GM19463 (cell line): Measurements from ENCODE around the gene GDPD4.

Source experiments
- ATAC-seq: cut with Tn5 transposase; IDR thresholded peaks from one replicate; pipeline ENCODE4 v1.9.1; 2021; ENCODE audit warnings: mild to moderate bottlenecking, moderate library complexity; ENCODE audit not compliant: unreplicated experiment

GDPD4 gene, protein sequence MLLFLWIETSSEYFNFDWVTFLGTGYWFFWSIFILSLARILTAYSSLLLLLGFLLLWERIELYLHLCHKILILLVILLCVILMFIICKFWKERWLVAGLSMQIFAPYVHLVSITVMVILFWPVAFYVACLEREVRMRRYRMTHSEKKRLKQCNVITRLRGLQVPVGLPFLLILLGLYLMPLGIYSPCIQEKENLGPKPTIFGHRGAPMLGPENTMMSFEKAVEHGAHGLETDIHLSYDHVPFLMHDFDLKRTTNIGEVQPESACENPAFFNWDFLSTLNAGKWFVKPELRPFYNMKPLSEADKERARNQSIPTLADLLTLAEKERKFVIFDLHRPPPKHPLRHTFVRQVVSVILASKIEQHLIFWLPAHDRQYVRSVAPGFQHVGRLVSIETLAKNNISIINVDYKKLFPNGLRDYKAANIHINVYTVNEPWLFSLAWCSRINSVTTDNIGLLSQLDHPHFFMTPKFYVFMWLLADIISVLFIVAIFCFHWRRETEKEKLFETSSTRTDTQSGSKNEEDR

DNA sequence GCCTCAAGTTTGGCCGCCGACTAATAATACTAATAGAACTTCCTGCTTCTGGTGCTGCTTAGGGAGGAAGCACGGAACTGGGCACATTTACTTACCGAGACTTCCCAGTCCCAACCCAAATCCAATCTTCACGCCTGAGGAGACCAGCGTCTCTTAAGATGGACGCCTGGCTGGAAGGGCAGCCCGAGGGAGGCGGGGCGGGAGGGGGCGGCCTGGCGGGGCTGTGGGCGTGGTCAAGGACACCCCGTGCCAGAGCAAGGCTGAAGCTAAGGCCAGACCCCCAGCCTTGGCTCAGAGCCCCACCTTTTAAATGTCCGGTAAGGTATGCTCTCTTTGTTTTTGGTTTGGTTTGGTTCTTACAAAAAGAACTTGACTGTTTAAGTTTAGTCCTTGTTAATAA lies at the start of gene GDPD4:
GDPD4 (minus strand) TSS at position 177 of the 400 bp plus-strand sequence. CDS start 16,549 bp downstream, outside the sequence.
- no peak for ATAC-seq

DNA sequence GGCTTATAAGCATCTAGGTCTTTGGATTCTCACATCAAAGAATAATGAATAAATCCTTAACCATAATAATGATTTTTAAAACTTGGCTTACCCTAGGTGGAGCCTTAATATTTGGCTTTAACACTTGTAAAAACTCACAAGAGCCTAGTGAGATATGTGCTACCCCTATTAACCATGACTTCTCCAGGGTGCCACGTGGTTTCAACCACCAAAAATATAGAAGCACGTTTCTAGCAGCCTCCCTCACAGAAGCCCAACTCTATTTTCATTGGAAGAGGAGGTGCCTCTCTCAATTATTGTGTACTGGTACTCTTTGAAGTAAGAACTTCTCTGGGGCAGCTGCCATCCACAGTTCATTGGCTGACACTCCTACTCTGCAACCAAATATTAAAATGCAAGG lies 46.5 kb upstream of the GDPD4 start:
- no peak for ATAC-seq

DNA sequence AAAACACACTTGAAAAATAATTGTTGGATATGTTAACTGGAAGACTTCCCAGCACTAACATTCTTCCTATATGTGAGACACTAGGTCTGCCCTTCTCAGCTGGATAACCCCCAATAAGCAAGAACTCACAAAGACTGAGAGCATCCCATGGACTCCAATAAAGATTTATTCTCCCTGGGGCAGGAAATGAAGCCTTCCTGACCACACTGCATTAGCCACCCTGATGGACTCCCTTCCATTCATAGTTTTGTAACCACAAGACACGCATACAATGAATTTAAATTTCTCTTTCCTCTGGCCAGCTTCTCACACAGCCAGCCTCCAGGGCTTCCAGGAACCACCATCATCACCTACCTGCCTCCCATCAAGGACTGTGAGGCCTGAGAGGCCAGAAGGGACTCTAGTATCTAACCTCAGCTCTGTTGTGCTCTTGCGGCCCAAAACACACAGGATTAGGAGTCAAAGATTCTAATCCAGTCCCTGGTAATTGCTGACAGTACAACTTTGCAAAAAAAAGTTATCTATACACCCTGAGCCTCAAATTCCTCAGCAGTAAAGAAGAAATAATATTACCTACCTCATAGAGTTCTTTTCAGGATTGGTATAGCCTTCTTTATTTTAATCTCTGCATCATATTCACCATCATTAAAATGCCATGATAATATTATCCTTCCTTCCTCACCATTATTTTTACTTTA lies 45.6 kb upstream of the GDPD4 start:
- ATAC-seq = no peak

DNA sequence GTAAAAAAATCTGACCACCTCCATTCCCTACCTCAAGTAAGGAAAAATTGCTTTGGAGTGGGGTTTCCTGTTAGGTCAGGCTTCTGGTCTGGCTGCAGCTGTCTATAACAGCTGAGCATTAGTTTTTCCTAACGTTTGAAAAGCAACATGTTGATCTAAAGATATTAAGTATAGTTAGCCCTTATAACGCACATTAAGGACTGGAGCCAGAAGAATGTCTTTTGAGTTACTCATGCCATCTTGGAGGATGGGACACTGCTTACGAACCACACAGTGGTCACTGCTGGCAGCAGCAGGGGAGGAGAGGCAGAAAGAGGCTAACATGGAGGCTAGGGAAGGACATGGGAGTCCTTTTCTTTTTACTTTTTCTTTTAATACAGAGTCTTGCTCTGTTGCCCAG lies 44.1 kb upstream of the GDPD4 start:
- no peak for ATAC-seq

DNA sequence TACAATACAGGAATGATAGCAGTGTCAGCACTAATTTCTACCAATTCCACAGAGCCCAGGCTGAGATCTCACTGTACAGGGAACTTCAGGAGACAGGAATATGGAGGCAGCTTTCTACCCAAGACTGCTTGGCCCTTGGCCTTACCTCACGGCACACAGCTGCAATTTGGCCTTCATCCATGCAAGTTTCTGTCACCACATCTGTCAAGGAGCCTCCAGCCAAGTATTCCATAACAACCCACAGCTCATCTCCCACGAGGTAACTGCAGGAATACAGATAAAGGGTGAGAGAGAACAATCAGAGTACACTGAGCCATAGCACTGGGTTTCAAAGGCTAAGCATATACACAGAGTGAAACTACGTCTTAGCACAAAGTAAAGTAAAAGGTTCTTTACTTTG lies 39.0 kb upstream of the GDPD4 start:
- no peak for ATAC-seq

DNA sequence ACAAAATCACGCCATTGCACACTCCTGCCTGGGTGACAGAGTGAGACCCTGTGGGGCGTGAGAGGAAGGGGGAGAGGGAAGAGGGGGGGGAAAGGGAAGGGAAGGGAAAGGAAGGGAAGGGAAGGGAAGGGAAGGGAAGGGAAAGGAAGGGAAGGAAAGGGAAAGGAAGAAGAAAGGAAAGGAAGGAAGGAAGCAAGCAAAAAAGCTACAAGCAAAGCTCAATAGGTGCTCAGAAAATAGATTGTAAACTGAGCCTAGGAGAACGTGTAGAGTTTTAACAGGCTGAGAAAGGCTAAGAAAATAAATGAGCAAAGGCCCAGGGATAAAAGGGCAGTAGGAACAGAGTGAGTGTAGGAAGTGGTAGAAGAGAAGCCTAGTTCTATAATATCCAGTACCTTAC lies 30.8 kb upstream of the GDPD4 start:
- ATAC-seq = no peak

DNA sequence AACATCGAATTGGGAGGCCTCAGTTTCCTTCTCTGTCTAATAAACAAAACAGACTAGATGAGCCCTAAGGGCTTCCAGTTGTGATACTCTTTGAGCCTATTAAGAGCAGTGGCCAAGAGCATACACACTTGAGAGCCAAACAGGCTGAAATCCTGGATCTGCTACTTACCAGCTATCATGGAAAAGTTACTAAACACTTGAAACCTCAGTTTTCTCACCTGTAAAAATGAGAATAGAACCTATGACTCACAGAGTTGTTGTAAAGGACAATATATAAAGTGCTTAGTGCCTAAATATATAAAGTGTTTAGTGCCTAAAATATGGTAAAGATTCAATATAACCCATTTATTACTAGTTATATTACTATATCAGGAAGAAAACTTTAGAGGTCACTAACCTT lies 23.7 kb upstream of the GDPD4 start:
- ATAC-seq = no peak

DNA sequence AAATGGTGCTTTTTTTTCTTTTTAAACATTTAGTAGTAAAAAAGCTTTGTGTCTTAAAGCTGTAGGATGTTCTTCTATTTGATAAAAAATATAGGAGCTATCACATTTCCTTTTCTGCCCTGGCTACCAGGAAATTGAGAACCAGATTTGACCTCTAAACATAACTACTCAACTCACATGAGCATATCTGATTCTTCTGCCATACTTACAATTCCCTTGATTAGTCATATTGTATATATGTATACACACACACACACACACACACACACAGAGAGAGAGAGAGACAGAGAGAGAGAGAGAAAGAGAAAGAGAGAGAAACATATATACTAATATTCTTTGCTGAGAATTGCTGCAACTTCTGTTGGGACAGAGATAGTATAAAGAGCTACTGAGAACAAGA lies 23.0 kb upstream of the GDPD4 start:
- ATAC-seq = no peak

DNA sequence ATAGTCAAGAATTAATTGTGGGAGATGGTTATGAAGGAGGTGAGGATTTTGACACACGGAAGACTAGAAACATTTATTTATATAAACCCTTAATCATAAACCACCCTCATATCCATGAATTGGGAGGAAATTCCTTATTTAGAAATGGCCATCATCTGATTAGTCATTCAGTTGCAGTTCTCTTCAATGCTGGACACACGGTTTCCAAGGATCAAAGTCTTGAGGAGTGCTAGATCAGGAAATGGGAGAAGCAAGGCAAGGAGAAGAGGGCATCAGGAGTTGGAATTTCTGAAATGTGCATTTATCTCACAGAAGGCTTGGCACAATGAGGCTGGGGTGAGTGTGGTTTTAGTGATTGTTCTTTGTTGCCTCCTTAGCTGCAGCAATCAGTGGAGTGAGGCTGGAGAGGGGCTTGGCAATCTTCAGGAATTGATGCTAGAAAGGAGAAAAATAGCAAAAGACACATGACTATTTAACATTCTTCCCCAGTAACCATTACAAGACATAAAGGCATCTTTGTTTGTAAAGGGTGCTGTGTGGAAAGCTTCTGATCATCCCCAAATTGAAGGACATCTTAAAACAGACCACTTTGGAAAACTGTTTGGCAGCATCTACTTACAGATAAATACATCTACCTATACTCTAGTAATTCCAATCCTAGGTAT lies 21.6 kb upstream of the GDPD4 start:
- ATAC-seq = no peak

DNA sequence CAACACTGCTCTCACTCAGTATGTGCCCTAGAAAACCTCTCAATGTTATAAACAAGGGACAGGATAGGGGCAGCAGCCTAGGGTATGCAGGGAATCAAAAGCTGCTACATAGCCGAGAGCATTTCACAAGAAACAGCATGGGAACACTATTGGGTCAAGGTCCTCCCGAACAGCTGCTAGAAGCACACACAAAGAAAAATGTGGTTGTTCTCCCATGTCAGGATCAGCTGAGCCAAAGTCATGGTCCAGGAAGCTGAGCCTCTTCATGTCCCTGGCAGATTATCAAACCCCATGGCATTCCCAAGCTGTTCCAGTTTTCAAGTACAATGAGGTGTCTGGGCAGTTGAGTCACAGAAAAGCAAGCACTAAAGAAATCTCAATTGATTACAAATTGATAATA lies 21.0 kb upstream of the GDPD4 start:
- no peak for ATAC-seq

DNA sequence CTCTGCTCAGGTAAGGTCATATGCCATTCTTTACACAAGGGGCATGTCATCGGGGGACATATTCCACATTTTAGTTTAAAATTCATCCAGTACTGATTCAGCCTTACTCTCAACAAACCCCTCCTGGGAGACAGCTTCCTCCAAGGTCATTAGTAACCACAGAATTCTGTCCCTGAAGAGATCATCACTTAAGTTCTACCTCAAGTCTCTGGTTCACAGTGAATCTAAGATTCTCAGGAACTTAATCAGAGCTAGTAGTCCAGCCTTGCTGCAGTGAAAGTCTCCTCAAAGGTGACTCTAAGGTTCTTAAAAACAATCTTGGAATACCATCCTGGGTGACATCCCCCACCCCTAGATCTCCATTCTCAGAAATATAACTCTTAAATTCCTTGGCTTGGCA lies 18.9 kb upstream of the GDPD4 start:
- ATAC-seq = no peak

DNA sequence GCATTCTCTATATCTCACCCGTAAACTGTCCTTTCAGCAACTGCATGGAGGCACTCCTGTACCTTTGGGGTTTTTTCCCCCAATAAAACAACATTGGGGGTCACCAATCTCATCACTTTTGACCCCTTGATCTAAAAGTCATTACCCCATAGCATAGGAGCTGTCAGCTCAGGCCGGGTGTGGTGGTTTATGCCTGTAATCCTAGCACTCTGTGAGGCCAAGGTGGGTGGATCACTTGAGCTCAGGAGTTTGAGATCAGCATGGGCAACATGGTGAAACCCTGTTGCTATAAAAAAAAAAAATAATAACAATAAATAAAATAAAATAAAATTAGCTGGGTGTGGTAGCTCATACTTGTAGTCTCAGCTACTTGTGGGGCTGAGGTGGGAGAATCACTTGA lies 17.1 kb upstream of the GDPD4 start:
- ATAC-seq = no peak

DNA sequence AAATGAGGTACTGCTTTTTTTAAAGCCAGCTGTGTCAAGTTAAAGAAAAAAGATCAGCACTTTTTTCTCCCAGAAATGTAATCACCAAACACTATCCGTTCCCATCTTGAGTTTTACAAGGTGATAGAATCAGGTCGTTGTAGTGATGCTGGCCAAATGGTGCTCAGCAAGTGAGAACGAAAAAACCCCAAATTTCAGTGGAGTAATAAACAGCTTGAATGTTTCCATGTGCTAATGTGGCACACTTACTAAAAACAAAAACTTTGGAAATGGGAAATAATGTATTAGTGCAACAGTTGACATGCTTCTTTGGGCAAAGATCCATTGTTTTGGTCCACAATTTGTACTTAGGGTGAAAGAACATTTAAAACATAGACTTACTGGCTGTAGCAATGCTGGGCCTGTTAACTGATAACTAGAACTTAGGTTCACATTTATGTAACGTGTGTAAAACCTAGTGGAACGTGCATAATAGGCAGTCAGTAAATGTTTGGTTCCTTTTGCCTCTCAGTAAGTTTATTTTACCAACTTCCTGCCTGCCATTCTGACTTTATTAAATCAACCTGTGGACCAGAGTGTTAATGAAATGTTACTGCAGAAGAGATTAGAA lies 15.4 kb upstream of the GDPD4 start:
- no peak for ATAC-seq

DNA sequence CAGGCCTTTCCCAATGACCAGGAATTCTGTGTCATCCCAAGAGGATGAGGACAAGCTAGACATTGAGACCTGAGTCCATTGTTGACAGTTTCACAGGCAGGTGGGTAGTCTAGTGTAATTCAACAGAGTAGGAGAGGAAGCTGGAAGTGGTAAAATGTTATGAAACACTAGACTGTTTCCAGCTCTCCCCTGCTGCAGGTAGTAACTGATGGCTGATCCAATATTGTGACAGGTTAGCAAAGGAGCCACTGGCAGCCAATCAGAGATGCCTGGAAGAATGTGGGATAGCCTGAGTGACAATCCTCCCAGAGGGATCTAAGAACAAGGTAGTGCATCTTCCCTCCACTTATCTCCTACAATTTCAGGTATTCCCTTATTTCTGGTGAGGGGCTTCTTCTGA lies 10.6 kb upstream of the GDPD4 start:
- no peak for ATAC-seq

DNA sequence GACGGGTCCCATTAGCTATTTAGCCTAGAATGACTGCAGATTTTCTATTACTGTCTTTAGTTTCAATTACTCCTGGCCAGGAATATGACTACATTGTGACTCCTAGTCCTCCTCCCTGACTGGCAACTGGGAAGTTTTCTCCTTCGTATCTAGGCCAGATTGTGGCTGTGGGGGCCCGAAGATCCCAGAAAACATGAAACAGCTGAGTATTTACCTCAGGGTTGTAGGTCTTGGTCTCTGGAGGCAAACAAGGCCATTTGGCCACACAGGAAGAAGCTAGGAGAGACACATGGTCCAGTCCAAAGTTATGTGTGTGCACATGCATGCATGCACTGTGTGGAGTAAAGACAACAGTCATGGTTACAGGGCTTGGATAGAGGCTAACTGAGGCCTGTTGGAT lies 10.2 kb upstream of the GDPD4 start:
- no peak for ATAC-seq

DNA sequence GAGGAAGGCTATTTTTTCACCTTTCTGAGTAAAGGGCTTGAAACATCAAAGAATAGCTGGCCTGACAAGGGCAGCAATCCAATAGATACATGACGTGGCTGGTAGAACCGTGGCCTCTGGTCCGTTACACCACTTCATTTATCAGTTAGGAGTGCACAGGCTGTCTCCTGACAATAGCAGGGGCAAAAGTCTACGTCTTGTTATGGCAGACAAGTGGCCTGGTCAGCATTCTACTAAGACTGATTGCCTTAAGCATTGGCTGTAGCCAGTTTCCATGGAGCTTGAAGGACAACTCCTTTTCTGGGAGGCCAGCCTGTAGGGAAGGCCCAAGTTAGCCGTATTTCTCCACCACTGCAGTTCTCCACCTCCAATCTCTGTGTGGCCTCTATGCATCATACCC lies 9.2 kb upstream of the GDPD4 start:
- no peak for ATAC-seq

DNA sequence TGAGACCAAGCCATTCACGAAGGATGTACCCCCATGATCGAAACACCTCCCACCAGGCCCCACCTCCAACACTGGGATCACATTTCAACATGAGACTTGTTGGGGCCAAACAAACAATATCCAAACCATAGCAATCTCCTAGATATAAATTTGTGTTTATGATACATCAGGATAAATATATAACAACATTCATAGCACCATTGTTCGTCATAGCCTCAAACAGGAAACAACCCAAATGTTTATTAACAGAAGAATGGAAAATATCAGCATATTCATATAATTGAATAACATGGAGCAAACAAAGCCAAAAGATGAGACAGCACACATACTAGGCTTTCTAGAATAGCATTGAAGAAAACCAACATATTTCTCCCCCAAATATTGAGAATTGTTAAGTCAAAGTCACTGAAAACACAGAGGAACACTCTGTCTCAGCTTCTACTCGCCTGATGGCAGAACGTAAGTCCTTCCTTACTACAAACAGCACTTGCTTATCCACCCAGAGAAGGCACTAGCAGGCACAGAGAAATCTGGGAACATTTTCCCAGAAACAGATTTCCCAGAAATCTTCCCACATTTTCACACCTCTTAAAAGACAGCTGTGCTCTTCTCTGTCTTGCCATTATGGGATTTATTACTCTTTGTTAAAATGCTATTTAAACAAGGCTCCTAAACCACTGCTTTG lies 8.1 kb upstream of the GDPD4 start:
- no peak for ATAC-seq

DNA sequence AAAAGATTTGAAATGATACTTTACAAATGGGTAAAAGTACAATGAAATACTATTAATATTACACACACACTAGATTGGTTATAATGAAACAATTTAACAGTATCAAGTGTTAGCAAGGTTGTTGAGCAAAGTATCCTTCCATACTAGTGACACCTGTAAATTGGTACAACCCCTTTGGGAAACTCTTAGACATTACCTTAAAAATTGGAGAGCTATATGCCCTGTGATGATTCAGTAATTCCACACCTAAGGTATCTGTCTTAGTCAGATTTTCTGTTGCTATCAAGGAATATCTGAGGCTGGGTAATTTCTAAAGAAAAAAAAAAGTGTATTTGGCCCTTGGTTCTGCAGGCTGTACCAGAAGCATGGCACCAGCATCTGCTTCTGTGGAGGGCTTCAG lies 7.4 kb upstream of the GDPD4 start:
- ATAC-seq = no peak

DNA sequence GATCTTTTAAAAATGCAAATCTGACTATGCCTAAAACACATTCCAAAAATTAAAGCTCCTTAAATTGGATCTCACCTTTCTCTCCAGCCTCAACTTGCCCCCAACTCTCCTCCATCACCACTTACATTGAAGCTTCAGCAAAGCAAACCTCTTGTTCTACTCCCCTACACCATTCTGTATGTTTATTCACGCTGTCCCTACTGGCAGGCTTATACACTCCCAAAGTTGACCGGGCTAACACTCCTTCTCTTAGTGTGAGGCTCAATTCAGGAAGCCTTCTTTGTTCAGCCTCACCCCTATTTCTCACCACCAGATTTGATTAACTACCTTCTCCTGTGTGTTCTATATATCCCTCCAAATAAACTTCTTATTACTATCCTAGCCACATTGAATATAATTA lies 1.8 kb upstream of the GDPD4 start:
- ATAC-seq = no peak

DNA sequence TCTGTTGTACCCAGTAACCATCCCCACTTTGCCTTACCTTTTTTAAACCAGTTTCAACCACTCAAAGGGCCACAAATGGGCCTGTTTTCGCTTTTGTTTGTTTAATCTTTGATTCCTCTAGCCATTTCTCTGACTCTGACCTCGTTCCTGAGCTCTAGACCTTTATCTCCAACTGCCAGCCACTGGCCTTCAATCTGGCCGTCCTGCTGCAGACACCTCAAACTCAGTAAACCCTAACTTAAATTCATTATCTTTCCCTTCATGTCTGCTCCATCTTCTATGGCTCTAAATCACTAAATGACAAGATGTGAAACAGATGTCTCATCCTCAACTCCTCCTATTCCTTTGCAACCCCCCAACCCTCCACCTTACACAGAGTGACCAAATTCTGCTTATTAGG lies 1.3 kb upstream of the GDPD4 start:
- ATAC-seq = no peak

DNA sequence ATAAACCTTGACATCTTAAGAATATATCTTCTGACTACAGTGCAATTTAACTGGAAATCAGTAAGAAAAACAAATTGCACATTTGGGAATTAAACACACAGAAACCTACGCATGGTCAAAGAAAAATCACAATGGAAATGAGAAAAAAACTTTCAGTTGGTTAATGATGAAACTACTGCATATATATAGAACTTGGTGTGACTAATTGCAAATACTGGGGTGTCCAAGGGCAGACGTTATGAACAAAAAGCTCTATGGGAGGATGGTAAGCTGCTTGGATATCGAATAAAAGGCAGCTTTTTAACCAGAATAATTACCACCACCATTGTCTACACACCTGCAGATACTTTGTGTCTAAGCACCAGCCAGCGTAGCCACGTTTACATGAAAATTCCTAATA lies 791 bp downstream of the GDPD4 start:
- ATAC-seq = no peak
